ENCODE measurements around the gene HUS1.
"Not testable (repeated sequence)": the region's sequence is repeated elsewhere in the genome, so short reads cannot be mapped to it uniquely, and the experiment has no call there.

HUS1 gene

GRCh38 chr7:48011323-48011722, 31.9 kb upstream of the HUS1 start:
- DNase-seq (ENCODE audit: low spot score): no peak
- in situ Hi-C loops (cut with MboI; ENCODE audit: low pct_unique_long_range_greater_than_20kb, low sequenced_read_pairs, unreplicated experiment): no loop called here
- TF ChIP-seq CTCF (IDR thresholded peaks at IDR 0.05; ENCODE audit: extremely low read depth, insufficient read depth, missing control alignments): no peak

GRCh38 chr7:48009954-48010353, 30.5 kb upstream of the HUS1 start:
- no peak for DNase-seq (ENCODE audit: low spot score)
- no peak for TF ChIP-seq CTCF (IDR thresholded peaks at IDR 0.05; ENCODE audit: extremely low read depth, insufficient read depth, missing control alignments)
- in situ Hi-C loops (cut with MboI; ENCODE audit: low pct_unique_long_range_greater_than_20kb, low sequenced_read_pairs, unreplicated experiment): no loop called here

- DNase-seq (ENCODE audit: low spot score): no peak
- in situ Hi-C loops (cut with MboI; ENCODE audit: low pct_unique_long_range_greater_than_20kb, low sequenced_read_pairs, unreplicated experiment): no loop called here
- no peak for TF ChIP-seq CTCF (IDR thresholded peaks at IDR 0.05; ENCODE audit: extremely low read depth, insufficient read depth, missing control alignments)
These were observed 29.8 kb upstream of the HUS1 start for GRCh38 chr7:48009257-48009656.

- no peak for TF ChIP-seq CTCF (IDR thresholded peaks at IDR 0.05; ENCODE audit: extremely low read depth, insufficient read depth, missing control alignments)
- DNase-seq (ENCODE audit: low spot score): no peak
- in situ Hi-C loops (cut with MboI; ENCODE audit: low pct_unique_long_range_greater_than_20kb, low sequenced_read_pairs, unreplicated experiment): no loop called here
These were observed 27.5 kb upstream of the HUS1 start for GRCh38 chr7:48006866-48007265.

- TF ChIP-seq CTCF (IDR thresholded peaks at IDR 0.05; ENCODE audit: extremely low read depth, insufficient read depth, missing control alignments): no peak
- DNase-seq (ENCODE audit: low spot score): no peak
- in situ Hi-C loops (cut with MboI; ENCODE audit: low pct_unique_long_range_greater_than_20kb, low sequenced_read_pairs, unreplicated experiment): no loop called here
These were observed 25.2 kb upstream of the HUS1 start for GRCh38 chr7:48004638-48005037.

- in situ Hi-C loops (cut with MboI; ENCODE audit: low pct_unique_long_range_greater_than_20kb, low sequenced_read_pairs, unreplicated experiment): no loop called here
- no peak for TF ChIP-seq CTCF (IDR thresholded peaks at IDR 0.05; ENCODE audit: extremely low read depth, insufficient read depth, missing control alignments)
- no peak for DNase-seq (ENCODE audit: low spot score)
These were observed 24.6 kb upstream of the HUS1 start for GRCh38 chr7:48004032-48004431.

- not testable (repeated sequence) for DNase-seq (ENCODE audit: low spot score)
These were observed 20.7 kb upstream of the HUS1 start for GRCh38 chr7:48000164-48000563.

More at GRCh38 chr7:48000164-48000563, 20.7 kb upstream of the HUS1 start:
- in situ Hi-C loops (cut with MboI; ENCODE audit: low pct_unique_long_range_greater_than_20kb, low sequenced_read_pairs, unreplicated experiment): not testable (repeated sequence)
